Esophagus muscularis mucosa (tissue), 4 donors: ENCODE results near the gene RARB. TPM values are rescaled to one million over a fixed set of nuclear protein-coding genes. Genes with fewer than 3 reads are reported as not detected.
A peak's percentile ranks its signal among the peaks of the same experiment; 100 is the strongest.

Experiments used
- DNase-seq: peaks from one replicate; pipeline ENCODE4 v3.0.0-alpha.2; 2017; ENCODE audit errors: extremely low spot score
- H3K27ac ChIP-seq, 4 donors: fragments of 200-600 bp; sonication (generic); replicated peaks in 1 of 4; 1 replicate in 3 of 4; 2 replicates in 1 of 4; pipeline ENCODE4 v1.5.1; 2016 to 2019; ENCODE audit warnings: mild to moderate bottlenecking in 1 of 4
- H3K27me3 ChIP-seq, 4 donors: fragments of 200-600 bp; sonication (generic); one replicate each; pipeline versions ENCODE4 v1.5.1 to v1.6.0; 2016 to 2019
- H3K36me3 ChIP-seq, 4 donors: fragments of 200-600 bp; sonication (generic); one replicate each; pipeline ENCODE4 v1.5.1; 2016 to 2019
- H3K4me1 ChIP-seq, 4 donors: fragments of 200-600 bp; sonication (generic); one replicate each; pipeline ENCODE4 v1.5.1; 2016 to 2019
- H3K4me3 ChIP-seq, 4 donors: fragments of 200-600 bp; sonication (generic); 1 replicate in 2 of 4; 2 replicates in 2 of 4; pipeline ENCODE4 v1.5.1; 2016 to 2019; ENCODE audit warnings: mild to moderate bottlenecking in 4 of 4, moderate library complexity in 1 of 4
- H3K9me3 ChIP-seq, 4 donors: fragments of 200-600 bp; sonication (generic); 1 replicate in 3 of 4; 2 replicates in 1 of 4; pipeline ENCODE4 v1.5.1; 2016 to 2019
- EP300 ChIP-seq: sonication (generic); formaldehyde crosslinking; IDR thresholded peaks from one replicate; pipeline ENCODE4 v1.6.1; 2017; ENCODE audit warnings: antibody characterized with exemption
- POLR2A ChIP-seq: fragments of 450-650 bp; IDR thresholded peaks from one replicate; pipeline ENCODE4 v1.6.1; 2017; ENCODE audit warnings: antibody characterized with exemption, moderate library complexity, mild to moderate bottlenecking, low read depth
- POLR2AphosphoS5 ChIP-seq, 2 donors: sonication (generic); formaldehyde crosslinking; IDR thresholded peaks; one replicate each; pipeline ENCODE4 v1.6.1; 2017; ENCODE audit warnings: antibody characterized with exemption in 2 of 2
- WGBS: methylation state at CpG from one replicate; pipeline ENCODE4 v1.1.5; 2018; 5-methylcytosine and 5-hydroxymethylcytosine counted together
- intact Hi-C: fragments of 100-400 bp; cut with DNase I; formaldehyde crosslinking; loops from one replicate; pipeline ENCODE4 v1.15.1; 2023
- total RNA-seq, 4 donors: library from RNA; depleted of rRNA; stranded (reverse); fragments of >200 nt; gene quantifications; one replicate each; pipeline versions ENCODE4 v1.1.0 to v1.2.1, GENCODE V29; 2016
- TF ChIP-seq, protein P1 (sequence below), 3 experiments: fragments of 200-600 bp in 2 of 3; fragments of 450-650 bp in 1 of 3; sonication (generic) in 2 of 3; IDR thresholded peaks; one replicate each; pipeline ENCODE4 v1.5.1; 2017 to 2019; ENCODE audit warnings: antibody characterized with exemption in 3 of 3, mild to moderate bottlenecking in 2 of 3, moderate library complexity in 1 of 3

The RARB gene
- total RNA-seq, 4 donors from 2014 or later: 29.2 to 51.9 (median 40.9) TPM

DNA sequence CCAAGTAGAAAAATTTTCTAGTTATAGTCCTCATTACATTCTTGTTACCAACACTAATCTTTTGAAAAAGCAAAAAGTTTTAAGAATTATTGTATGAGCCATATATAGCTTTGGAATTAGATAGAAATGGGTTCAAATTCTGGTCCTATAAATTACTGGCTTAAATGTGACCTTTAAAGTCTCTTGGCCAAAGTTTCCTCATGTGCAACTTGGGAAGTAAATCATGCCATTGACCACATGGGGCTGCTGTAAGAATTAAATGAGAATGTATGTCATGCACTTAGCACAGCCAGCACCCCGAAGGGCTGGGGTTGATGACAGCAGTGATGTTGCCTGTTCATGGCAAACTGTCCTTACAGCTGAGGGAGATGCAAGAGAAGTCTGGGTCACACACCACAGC, 128.4 kb downstream of the RARB start:
- TF ChIP-seq, protein P1, sequence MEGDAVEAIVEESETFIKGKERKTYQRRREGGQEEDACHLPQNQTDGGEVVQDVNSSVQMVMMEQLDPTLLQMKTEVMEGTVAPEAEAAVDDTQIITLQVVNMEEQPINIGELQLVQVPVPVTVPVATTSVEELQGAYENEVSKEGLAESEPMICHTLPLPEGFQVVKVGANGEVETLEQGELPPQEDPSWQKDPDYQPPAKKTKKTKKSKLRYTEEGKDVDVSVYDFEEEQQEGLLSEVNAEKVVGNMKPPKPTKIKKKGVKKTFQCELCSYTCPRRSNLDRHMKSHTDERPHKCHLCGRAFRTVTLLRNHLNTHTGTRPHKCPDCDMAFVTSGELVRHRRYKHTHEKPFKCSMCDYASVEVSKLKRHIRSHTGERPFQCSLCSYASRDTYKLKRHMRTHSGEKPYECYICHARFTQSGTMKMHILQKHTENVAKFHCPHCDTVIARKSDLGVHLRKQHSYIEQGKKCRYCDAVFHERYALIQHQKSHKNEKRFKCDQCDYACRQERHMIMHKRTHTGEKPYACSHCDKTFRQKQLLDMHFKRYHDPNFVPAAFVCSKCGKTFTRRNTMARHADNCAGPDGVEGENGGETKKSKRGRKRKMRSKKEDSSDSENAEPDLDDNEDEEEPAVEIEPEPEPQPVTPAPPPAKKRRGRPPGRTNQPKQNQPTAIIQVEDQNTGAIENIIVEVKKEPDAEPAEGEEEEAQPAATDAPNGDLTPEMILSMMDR (IDR thresholded peaks at IDR 0.05): no peak
- TF ChIP-seq EP300: no peak
- no peak for TF ChIP-seq POLR2A
- no peak for TF ChIP-seq POLR2AphosphoS5 (IDR thresholded peaks at IDR 0.05)
- no peak for DNase-seq
- H3K27me3 ChIP-seq: no peaks in the 10 kb centered on the region
- H3K27ac ChIP-seq: peak overlapping the region in 3 of 4 donors; percentile 28 to 48 (median 28)
- intact Hi-C loops: no loop called here
- no peak overlapping the region for H3K4me3 ChIP-seq
- H3K9me3 ChIP-seq: no peaks in the 10 kb centered on the region
- 90% methylated on average over 1 of the region's 1 CpG for WGBS
- peaks cover 40 to 51% (median 45%) of the 10 kb centered on the region in 4 donors for H3K4me1 ChIP-seq
- no peaks in the 10 kb centered on the region for H3K36me3 ChIP-seq

DNA sequence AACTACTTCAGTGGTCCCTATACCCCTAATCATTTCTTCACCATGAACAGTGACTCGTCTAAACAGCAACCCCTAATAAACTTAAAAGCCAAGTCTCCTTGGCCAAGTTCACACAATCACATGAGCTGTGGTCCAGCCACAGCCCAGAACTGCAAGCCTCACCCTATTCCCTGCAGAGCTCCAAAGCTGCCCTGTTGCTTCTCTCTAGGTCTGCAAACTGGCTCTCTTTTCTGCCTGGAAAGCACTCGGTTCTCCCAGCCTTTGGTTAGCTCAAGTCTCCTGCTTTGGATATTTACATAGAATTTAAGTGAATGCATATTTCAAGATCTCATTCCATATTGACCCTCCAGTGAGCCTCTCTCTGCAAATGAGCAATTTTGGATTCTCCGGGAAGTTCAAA, 129.6 kb downstream of the RARB start:
- TF ChIP-seq POLR2A (no peak), EP300 (no peak), POLR2AphosphoS5 (IDR thresholded peaks at IDR 0.05) (no peak)
- TF ChIP-seq, protein P1 (IDR thresholded peaks at IDR 0.05): no peak
- intact Hi-C loops: no loop called here
- Histone ChIP-seq H3K36me3 (no peaks in the 10 kb centered on the region), H3K4me1 (peaks cover 40 to 63% (median 49%) of the 10 kb centered on the region in 4 donors), H3K27me3 (no peaks in the 10 kb centered on the region), H3K27ac (peak overlapping the region in 1 of 4 donors; percentile 33), H3K4me3 (no peak overlapping the region), H3K9me3 (no peaks in the 10 kb centered on the region)
- no peak for DNase-seq
- 57% methylated on average over 3 of the region's 3 CpGs for WGBS

DNA sequence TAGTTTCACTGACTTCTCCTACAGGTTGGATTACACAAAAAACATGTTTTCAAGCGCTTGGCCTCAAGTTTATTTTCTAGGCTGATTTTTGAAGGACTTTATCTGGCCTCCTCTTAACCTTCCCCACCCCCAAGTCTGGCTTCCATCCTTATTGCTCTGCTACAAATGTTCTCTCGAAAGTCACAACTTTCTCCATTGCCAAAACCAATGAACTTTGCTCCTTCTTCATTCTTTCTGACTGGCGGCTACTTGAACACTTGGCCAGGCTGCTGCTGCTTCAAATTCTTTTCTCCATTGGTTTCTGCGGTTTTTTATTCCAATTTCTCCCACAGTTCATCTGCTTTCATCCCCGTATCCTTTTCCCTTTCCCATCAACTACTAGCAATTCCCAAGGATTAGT, 130.1 kb downstream of the RARB start:
- H3K4me3 ChIP-seq: no peak overlapping the region
- H3K36me3 ChIP-seq: no peaks in the 10 kb centered on the region
- no peaks in the 10 kb centered on the region for H3K27me3 ChIP-seq
- peaks cover 40 to 64% (median 51%) of the 10 kb centered on the region in 4 donors for H3K4me1 ChIP-seq
- TF ChIP-seq, protein P1 (IDR thresholded peaks at IDR 0.05): no peak
- TF ChIP-seq POLR2AphosphoS5 (IDR thresholded peaks at IDR 0.05) (no peak), EP300 (no peak), POLR2A (no peak)
- WGBS: 59% methylated on average over 5 of the region's 5 CpGs
- intact Hi-C loops: no loop called here
- no peaks in the 10 kb centered on the region for H3K9me3 ChIP-seq
- no peak for DNase-seq
- H3K27ac ChIP-seq: peak overlapping the region in 1 of 4 donors; percentile 33

DNA sequence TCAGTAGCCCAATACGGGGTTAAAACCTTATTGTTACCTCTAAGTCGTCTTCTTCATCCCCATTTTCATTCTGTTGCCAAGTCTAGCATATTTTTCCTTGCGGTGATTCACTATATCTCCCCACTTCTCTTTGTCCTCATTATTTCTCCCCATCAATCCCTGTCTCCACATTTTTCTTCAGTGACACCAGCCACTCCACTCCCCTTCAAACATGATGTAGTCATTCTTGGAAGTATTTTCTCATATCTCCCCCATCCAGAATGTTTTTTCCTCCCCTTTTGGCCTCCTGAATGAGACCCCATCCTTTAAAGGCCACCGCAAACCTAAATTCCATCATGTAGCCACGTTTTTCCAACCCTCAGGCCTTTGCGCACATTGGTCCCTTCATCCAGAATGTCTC, 130.7 kb downstream of the RARB start:
- no peak for DNase-seq
- no peak overlapping the region for H3K4me3 ChIP-seq
- H3K27me3 ChIP-seq: no peaks in the 10 kb centered on the region
- H3K36me3 ChIP-seq: no peaks in the 10 kb centered on the region
- WGBS: 79% methylated on average over 6 of the region's 6 CpGs
- no peaks in the 10 kb centered on the region for H3K9me3 ChIP-seq
- H3K27ac ChIP-seq: peak overlapping the region in 1 of 4 donors; percentile 33
- intact Hi-C loops: no loop called here
- TF ChIP-seq POLR2A: no peak
- no peak for TF ChIP-seq POLR2AphosphoS5 (IDR thresholded peaks at IDR 0.05)
- TF ChIP-seq, protein P1 (IDR thresholded peaks at IDR 0.05): no peak
- no peak for TF ChIP-seq EP300
- H3K4me1 ChIP-seq: peaks cover 40 to 64% (median 51%) of the 10 kb centered on the region in 4 donors

DNA sequence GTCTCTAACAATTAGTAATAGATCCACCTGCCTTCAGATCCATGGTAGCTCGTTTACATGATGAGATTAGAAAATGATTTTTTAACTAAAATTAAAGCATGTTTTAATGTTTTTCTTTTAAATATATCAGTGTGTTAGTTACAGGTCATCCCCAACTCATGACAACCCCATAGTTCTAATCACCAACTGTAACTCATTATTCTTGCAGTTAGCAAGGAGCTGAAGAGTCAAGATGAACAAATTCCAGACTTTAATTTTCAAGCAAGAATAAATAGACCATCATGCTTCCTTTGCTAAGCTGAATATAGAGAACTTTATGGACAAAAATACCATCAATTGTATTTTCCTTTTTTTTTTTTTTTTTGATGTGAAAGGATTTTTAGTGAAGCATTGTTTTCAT, 135.5 kb downstream of the RARB start:
- Histone ChIP-seq H3K36me3 (no peaks in the 10 kb centered on the region), H3K9me3 (no peaks in the 10 kb centered on the region), H3K4me3 (no peak overlapping the region), H3K27me3 (no peaks in the 10 kb centered on the region), H3K27ac (no peak overlapping the region), H3K4me1 (peaks cover 12 to 36% (median 27%) of the 10 kb centered on the region in 4 donors)
- no peak for DNase-seq
- TF ChIP-seq POLR2A: no peak
- 88% methylated on average over 1 of the region's 1 CpG for WGBS
- intact Hi-C loops: no loop called here
